NK-92 treated with Interleukin-12 subunit alpha and Interleukin-12 subunit beta, amount 100 ng/mL, for 24 hours (cell line): ENCODE results near the gene SKA2.
"Not testable (repeated sequence)": the region's sequence is repeated elsewhere in the genome, so short reads cannot be mapped to it uniquely, and the experiment has no call there.

Source experiments
- DNase-seq: peaks from one replicate; lab custom pipeline; 2025; lab: John Stamatoyannopoulos, UW

SKA2 gene

DNA sequence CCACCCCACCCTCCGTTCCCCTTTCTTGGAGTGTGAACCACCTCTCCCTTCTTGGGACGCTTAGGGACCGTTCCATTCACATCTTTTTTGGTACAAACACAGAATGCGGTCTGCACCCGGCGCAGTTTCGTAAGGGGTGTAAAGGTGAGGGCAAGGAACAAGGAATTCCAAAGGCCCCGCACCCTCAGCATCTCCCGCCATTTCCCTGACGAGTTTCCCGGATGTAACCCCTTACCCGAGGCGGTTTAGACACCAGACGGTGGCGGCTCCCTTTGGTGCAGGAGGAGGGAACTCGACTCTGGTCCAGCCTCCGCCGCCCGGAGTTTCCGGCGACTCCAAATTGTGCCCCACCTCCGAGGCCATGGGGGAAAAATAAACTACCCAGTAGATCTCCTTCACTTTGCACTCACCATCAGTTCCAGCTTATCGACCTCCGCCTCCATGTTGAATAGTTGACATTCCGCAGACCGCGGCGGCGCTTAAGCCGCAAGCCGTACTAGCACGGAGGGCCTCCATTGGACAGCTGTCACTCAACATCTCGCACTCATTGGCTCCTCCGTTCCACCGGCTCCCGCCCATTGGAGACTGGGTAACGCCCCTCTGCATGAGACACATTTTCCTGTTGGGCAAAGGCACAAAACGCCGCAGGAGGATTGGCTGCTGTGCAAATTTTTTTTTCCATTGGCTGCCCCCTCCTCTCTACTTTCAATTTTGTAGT is at the start of gene SKA2:
Gene SKA2, minus strand, starts transcription at position 466 of the 718 bp plus-strand sequence. Its CDS starts 23 bp downstream, at position 443.
- peak; percentile 98 for DNase-seq

DNA sequence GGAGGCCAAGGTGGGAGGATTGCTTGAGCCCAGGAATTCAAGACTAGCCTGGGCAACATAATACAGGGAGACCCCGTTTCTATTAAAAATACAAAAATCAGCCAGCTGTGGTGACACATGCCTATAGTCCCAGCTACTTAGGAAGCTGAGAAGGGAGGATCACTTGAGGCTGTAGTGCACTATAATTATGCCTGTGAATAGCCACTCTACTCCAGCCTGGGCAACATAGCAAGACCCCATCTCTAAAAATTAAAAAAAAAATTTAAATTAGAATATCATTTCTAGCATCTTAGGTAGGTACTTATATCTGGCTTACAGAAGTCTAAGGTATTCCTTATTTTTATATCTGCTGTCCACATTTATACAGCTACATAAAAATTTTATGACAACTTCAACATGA is 47.3 kb upstream of the SKA2 start:
- no peak for DNase-seq

DNA sequence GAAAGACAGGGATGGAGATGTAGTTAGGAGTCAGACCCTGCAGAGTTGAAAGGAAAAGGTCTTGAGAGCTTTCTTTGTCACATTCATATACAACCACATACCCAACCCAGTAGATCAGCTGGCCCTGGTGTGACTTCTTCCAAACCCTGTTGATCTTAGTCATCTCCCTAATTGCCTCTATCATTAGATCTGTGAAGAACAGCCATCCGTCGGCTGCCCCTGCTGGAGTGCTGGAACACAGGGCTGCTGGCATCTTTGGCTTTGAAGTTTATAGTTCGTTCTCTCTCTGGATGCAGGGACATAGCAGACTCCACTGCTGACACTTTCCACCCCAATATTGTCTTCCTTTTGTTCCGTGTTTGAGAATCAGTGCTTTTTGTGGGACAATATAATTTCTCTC is 44.4 kb upstream of the SKA2 start:
- DNase-seq, result no peak

DNA sequence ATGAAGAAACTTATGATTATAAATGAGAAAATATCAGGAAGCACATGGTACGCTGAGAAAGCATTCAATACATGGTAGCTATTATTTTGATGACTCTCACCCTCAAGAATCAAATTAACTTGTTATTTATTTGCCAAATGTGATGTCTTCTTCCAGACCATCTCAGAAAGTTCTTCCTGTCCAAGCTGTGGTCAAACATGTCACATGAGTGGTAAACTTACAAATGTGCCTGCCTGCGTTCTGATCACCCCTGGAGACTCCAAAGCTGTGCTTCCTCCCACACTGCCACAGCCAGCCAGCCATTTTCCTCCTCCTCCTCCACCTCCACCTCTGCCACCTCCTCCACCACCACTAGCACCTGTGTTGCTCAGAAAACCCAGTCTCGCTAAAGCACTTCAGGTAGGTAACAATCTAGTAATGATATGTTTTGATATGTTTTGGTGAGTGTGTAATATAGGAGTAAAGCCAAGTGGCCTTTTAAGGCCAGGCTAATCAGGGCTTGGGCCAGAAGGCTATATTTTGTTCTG is 38.4 kb upstream of the SKA2 start:
- no peak for DNase-seq

DNA sequence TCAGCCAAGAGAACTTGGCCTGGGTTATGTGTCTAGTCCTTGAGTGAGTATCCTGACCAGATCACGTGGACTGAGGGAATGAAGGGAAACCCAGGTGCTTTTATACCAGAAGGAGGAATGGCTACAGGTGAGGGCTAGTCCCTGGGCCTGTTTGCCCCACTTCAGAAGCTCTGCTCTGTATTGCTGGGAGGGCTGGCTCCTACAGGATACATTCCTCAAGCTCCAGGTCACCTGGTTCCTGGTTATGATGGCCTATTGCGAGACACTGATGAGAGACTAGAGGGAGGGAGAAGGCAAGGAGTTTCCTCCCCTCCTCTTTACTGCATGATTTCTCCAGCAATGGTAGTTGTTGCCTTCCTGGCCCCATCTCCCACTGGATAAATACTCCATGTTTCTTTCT is 35.8 kb upstream of the SKA2 start:
- DNase-seq, result no peak

DNA sequence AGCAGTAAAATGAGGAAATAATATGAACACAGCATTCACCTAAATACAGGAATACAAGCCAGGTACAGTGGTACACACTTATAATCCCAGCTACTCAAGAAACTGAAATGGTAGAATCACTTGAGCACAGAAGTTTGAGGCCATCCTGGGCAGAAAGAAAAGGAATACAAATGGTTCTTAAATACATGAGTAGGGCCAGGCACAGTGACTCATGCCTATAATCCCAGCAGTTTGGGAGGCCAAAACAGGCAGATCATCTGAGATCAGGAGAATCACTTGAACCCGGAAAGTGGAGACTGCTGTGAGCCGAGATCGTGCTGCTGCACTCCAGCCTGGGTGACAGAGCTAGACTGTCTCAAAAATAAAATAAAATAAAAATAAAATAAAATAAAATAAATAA is 31.9 kb upstream of the SKA2 start:
- DNase-seq, result no peak

- no peak for DNase-seq
Measured at GRCh38 chr17:59185997-59186396, 31.0 kb upstream of the SKA2 start.

DNA sequence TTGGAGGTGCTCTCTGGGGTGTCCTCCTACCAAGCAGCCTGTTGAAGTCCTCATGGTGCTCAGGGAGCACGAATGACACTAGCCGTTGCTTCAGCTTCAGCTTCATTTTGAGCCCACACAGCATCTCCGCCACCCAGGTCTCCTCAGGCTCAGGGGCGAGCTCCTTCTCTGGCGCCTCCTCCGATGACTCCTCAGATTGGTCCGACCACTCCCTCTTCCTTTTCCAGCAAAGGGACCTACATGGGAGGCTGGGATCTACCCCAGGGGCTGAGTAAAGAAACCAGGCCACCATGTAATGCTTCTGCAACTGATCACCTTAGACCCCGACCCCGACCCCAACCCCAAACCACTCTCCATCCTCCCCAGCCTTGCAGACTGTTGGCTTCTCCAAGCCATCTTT is 26.5 kb upstream of the SKA2 start:
- no peak for DNase-seq

- DNase-seq, result no peak
Measured at GRCh38 chr17:59180626-59181025, 25.6 kb upstream of the SKA2 start.

- not testable (repeated sequence) for DNase-seq
Measured at GRCh38 chr17:59179601-59180000, 24.6 kb upstream of the SKA2 start.

- DNase-seq, result no peak
Measured at GRCh38 chr17:59178266-59178985, 23.4 kb upstream of the SKA2 start.

- no peak for DNase-seq
Measured at GRCh38 chr17:59175076-59175475, 20.1 kb upstream of the SKA2 start.

DNA sequence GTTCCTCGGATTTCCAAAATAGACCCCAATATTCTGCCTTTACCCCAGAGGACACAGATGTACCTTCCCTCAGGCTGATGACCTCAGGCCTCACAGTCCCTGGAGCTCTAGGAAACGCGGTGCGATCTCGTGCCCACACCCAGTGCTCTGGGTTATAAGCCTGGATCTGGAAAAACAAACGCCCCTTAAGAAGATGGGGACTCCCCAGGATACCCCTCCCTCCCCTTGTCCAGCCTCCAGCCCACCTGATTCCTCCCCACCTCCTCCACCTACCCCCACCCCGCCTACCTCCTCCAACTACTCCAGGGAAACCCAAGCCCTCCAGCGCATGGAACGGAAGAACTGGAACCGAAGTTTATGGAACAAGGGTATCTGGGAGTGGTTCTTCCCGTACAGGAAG is 19.7 kb upstream of the SKA2 start:
- DNase-seq, result no peak

DNA sequence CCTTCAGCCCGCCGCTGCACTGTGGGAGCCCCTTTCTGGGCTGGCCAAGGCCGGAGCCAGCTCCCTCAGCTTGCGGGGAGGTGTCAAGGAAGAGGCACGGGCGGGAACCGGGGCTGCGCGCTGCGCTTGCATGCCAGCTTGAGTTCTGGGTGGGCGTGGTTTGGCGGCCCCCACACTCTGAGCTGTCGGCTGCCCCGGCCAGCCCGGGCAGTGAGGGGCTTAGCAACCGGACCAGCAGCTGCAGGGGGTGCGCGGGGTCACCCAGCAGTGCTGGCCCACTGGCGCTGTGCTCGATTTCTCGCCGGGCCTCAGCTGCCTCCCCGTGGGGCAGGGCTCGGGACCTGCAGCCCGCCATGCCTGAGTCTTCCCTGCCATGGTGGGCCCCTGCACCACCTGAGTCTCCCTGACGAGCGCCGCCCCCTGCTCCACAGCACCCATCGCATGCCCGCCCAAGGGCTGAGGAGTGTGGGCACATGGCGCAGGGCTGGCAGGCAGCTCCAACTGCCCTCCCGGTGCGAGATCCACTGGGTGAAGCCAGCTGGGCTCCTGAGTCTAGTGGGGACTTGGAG is 17.5 kb upstream of the SKA2 start:
- no peak for DNase-seq

DNA sequence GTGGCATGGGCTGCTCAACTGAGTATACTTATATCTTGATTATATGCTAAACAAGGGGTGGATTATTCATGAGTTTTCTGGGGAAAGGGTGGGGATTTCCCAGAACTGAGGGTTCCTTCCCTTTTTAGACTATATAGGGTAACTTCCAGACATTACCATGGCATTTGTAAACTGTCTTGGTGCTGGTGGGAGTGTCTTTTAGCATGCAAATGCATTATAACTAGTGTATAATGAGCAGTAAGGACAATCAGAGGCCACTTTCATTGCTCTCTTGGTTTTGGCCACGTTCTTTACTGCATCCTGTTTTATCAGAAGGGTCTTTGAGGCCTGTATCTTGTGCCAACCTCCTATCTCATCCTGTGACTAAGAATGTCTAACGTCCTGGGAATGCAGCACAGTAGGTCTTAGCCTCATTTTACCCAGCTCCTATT is 12.6 kb upstream of the SKA2 start:
- no peak for DNase-seq

- DNase-seq, result no peak
Measured at GRCh38 chr17:59165933-59166342, 11.0 kb upstream of the SKA2 start.

DNA sequence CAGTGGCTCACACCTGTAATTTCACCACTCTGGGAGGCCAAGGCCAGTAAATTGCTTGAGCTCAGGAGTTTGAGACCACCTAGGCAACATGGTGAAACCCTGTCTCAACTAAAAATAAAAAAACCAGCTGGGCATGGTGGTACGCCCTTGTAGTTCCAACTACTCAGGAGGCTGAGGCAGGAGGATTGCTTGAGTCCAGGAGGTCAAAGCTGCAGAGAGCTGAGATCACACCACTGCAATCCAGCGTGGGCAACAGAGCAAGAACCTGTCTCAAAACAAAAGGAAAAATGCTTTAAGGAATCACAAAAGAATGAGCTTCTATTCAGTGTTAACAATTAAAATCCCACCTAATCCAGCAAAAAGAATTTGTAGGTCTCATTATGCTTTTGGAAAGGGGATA is 6.5 kb upstream of the SKA2 start:
- DNase-seq, result no peak

DNA sequence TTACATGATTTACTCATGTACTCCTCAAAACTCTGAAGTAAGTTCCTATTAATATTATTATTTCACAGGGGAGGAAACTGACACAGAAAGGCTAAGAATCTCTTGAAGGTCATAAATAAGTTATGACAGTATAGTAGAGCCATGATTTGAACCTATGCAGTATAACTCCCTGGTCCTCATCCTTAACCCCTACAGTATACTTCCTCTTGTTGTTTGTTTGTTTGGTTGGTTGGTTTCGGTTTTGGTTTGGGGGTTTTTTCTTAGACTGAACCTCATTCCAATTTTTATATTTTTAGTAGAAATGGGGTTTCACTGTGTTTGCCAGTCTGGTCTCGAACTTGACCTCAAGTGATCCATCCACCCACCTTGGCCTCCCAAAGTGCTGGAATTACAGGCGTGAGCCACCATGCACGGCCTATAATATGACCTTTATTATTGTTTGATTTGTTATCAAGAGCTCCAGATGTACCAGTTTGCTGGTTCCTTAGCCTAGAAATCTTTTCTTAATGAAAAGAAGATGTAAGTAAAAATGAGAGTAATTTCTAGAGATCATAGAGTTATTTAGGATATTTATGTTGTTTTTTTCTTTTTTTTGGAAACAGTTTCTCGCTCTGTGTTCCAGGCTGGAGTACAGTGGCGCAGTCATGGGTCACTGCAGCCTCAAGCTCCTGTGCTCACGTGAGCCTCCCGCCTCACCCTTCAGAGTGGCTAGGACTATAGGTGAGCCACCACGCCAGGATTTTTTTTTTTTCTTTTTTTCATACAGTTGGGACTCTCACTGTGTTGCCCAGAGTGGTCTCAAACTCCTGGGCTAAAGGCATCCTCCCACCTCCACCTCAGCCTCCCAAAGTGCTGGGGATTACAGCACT is 5.4 kb upstream of the SKA2 start:
- DNase-seq, result no peak

- DNase-seq, result peak; percentile 98
Measured at GRCh38 chr17:59155439-59156177, 622 bp upstream of the SKA2 start, which contains the start of gene PRR11. Gene PRR11 (plus strand): TSS chr17:59155746. CDS start chr17:59169753, 14,007 bp downstream.

DNA sequence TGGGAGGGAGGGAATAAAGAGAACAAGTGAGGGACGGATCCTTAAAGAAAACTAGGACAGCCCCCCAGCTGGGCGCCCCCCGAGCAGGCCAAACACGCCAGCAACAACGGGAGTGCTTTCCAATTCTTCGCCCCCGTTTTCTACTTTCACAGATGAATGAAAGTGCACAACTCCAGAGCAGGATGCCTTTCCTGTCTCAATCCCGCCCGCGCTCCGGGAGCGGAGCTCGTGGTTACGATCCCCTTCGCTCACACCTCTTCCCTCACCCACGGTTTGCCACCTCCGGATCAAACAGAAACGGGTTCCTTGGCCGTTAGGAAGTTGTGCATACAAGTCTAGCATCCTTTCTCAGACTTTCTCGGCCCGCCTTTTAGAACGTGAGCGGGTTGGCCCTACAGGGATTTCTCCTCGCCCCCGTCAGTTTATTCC is 680 bp downstream of the SKA2 start:
- peak; percentile 37 for DNase-seq

DNA sequence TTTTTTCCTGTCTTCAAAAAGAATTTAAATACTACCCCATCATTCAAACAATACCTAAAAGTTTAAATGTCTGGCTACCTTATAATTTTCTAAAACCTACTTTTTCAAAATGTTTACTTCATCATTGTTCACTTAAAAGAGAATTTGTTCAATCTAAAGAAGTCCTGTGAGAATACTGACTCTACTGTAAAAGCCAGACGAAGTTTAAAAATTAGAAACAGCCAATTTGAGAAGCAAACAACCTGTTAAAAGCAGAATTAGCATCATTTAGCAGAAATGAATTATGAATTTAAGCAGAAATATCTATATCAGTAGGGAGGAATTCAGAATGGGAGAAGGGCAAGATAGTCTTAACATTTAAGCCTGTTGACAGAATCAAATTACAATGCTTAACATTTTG is 2.1 kb downstream of the SKA2 start:
- no peak for DNase-seq
